ENCODE measurements around the gene MBNL2.

Gene MBNL2

DNA sequence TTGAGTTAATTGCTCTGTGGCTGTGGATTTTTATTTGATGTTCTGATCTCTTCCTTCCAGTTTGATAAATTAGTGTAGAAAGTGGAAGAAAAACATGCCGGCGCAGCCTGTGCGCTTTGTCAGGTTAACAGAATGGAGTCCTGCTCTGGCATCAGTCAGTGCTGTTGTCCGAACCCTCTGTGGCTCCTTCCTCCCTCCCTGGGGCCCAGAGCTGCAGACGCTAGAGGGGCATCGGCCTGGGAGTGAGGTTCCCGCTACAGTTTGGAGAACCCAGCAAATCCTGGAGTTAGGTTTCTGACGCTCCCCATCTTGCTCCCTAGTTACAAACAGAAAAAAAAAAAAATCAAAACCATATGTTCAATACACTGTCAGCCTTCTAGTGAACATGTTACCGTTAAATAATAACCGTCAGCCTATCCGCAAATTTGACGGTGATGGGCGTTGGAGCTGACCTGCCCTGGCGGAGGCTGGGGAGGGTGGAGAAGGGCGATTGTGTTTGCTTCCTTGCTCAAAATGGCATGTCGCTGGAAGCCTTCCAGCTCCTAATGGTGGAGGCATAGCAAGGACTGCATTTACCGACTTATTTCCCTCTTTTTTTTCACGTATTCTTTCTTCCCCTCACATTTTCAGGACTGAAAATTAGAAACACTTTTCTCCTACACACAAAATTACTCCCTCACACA is 13.6 kb downstream of the MBNL2 start:
- DNase-seq = no peak

DNA sequence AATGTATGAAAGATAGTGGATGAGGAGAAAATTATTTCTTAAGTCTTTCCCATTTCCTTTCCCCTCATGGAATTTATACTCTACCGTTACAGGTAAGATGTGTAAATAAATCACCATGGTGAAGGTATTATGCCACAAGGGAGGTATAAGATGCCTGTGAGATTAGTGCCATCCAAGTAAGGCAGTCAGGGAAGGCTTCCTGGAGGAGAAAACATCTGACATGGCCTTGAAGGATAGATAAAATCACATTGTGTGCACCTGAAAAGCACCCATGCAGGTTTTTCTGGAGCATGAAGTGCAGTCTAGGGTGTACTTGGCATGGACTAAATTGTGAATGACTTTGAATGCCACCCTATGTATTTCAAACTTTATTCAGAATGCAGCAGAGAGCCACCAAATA is 15.3 kb downstream of the MBNL2 start:
- DNase-seq = no peak

DNA sequence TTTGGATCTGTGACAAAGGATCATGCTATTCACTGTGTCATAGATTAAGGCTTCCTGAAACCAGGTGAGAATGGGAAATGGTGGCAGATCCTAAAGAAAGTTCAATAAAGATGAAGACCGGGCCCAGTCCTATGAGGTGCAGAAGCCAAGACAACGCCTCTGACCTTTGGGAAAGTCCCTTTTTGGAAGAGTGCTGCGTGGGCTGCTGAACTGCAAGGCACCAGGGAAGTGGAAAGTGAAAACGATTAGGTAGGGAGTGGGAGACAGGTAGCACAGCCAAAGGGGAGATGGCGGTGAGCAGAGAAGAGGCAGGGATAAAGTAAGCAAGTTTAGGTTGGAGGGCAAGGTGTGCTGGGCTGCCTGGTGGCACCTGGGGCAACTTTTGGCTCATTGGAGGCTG is 16.3 kb downstream of the MBNL2 start:
- no peak for DNase-seq

DNA sequence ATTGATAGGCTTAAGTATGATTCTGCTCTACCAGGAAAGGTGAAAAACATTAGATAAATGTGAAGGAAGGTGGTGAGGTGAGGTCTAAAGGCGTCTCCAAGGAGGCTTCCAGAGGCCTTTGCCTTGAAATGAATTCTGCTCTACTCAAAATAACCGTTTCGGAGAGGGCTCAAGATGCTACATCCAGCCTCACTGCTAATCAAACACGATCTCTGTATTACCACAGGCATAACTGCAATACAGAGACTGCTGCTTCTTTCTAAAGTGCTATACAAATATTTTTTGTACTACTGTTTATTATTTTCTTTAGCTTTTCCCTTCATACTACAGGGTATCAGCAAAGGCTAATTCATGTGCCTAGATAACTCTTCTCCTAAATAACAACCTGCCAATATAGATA is 16.8 kb downstream of the MBNL2 start:
- peak; percentile 24 for DNase-seq

DNA sequence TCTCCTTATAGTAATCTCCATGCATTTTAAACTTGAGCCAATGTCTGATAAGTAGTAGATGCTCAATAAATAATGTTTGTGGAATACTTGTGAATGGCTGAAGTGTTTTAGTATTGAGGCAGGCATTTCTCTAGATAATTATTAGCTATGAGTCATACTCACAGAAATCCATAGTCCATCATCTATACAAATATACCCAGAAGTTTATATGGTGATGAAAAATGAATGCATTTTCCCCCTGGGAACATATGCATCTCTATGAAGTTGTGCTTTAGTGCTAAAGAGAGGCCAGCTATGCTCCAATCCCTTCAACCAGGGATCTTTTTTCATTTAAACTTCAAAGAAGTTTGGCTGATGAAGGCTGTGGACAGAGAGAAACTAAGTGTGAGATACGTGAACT is 17.2 kb downstream of the MBNL2 start:
- no peak for DNase-seq

DNA sequence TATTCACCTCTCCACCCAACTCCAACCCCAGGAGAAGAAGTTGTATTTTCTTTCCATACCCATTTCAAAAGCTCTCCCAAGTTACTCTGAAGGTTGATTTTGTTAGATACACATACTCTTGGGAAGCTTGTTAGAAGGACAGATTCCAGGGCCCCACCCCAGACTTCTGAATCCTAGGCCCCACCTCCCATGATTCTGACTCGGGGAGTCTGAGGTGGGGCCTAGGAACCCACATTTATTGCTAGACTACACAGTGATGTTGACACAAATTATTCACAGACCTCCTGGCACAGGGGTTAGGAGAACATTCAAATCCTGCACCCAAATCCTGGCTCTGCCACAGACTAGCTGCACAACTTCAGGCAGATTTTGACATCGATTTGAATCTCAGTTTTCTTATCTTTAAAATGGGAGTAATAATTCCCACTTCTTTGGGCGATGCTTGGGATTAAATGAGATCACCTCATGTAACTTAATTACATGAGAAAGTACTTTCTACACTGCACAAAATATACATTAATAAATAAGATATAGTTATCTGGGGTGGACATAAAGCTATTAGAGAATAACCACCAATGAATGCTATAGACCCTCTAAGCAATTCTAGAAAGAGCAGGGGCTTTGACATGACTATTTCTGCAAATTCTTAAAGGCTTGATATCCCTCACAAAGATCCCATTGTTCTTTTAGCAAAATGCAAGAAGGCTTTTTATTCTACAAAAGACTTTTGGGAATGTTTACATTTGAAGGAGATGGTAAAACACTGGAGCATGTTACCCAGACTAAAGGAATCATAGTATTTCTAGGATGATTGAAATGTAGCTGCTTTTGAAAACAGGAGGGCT is 18.0 kb downstream of the MBNL2 start:
- DNase-seq = no peak

DNA sequence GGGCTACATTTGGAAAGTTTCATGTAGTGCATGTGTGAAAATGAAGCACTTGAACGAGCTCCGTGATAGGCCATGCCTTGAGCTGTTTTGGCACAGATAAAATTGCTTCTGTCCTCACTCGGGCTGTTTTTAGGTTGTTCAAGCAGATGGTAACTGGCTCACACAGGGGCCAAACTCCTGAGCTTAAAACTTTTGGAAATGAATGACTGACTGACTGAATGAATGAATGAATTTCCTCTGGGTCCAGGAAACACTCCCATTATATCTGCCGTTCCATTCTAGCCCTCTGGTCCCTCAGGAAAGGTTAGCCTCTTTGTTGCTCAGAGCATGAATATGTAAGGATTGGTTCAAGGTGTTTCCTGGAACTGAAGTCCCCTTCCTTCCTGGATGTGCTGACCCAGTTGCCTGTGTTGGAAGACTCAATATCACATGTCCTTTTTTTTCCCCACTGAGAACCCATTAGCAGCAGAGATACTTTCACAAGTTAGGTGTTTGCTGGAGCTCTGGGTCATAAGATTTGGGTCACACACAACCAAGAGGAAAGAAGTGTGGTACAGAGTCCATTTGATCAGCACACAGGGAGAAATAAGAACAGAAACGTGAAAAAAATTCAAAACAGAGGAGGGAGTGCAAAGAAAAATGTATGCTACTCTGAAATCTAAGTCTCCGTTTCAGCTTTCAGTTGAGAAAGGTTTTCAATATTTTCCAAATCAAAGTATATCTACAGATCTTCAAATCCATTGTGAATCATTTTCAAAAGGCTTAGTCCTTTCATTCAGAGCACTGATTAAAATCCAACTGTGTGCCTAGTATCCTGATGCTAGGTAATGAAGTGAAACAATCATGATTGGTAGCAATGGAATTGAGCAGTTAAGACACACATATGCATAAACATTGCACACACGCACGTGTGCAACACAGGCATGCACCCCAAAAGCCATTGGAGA is 18.9 kb downstream of the MBNL2 start:
- DNase-seq = no peak

DNA sequence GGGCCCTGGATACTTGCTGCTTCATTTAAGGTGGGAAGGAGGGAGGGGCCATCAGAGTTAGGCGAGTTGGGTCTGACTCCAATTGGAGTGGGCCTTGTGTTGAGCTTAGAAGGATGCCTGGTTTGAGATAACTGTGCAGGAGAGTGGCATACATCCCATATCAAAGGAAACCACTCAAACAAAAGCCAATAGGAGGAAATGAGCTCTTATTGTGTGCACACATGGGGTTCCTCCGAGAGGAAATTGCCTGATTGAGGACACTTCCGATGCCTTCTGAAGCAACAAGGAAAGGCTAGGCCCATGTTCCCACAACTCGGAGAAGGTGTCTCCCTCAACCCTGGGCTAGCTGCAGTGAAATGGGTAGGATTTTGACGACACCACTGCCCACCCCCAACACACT is 19.6 kb downstream of the MBNL2 start:
- no peak for DNase-seq

DNA sequence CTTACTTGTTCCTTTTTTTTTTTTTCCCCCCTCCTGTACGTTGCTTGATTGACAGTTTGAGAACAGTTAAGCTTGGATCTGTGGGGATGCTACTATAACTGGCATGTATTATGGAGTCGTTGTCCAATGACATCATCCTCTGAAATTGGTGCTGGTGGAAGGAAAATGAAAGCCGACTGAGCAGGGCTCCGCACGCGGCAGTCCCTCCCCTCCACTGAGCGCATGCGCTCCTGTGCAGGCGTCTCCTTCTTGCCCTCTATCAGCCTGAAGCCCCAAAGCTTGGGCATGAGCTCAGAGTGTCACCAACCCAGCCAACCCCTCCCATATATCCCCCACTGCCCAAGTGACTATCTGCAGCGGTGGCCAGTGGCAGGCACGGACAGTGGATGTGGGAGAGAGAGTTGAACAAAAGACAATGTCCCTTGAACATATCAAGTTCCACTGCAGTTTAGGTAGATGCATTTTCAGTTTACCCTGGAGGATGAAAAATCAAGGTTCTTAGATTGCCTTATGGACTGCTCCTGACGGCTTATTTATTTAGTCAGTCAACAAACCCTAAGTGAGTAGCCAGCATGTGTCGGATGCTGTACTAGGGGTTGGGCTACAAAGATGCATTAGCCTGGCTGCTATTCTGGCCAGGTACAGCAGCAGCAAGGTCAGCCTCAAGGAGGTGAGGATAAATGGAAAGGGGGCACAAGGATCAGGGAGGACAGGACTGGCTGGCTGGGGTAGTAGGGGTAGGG is 20.8 kb downstream of the MBNL2 start:
- no peak for DNase-seq

DNA sequence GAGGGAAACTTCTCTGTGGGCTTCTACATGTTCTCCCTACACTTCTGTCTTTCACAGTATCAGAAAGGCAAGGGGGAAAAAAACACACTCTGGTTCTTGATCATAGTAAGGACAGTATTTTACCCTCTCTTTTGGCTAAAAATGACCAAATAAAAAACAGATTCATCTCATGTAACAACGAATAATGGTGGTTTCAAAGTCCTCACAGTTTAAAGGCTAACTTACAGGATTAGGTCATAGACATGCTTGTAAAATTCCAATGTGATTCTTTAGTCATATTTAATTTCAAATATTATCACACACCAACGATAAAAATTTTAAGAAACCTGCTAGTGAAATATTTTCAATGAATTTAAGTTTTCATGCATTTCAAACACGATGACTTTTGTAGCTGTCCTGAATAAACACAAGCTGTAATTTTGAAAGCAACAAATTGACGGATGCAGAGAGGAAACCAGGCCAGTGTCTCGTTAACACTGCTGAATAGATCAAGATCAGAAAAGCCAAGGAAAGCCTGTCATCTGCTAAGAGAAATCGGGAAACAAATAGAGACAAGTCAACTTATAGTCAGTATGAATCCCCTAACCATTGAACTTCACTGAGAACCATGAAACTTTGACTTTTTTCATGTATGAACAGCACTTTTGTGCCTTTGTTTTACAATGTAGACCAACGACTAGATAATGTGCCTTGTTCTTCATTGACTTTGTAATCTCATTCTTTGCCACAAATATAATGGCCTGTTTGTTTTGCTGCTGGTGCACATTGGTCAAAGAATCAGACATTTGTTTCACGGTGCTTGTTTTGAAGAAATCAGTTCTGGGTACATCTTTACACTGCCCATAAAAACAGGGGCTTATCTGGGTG is 22.0 kb downstream of the MBNL2 start:
- no peak for DNase-seq

DNA sequence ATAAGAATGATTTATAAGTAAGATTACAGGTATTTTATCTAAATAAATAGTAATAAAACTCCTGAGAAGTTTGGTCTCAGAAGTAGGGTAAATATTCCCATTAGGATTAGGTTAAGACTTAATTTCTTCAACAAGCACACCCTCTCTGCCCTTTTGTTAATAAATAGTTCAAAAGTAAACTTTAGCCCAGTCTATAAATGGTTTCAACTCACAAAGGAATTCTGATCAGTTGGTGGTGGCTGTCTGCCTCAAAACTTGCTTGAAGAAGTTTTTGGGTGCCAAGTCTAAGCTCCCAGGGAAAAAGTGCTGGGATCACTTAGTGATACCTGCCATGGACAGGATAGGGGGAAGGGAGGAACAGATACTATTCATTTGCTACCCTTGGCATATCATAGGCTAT is 22.9 kb downstream of the MBNL2 start:
- no peak for DNase-seq

DNA sequence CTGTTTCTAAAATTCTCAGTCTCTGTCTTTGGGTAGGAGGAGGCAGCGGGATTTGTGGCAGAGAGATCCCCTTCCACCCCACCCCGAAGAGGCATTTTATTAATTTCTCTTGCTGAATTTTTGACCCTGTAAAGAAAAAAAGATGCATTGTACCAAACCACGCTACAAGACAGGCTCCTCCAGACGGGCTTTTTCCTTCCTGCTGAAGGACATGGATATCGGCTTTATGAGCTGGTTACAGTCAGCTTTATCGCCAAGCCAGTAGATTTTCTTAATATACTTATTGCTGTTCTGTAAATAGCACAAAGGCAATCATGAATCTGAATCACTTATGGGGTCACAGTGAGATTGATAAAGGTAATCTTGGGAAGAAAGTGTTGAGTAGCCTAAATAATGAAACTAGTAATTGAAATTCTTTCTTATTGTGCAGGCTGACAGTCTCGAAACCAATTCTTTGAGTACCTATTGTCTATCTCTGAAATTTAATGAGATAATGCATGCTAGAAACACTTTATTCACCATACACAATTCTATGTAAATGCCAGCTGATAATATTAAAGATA is 24.5 kb downstream of the MBNL2 start:
- no peak for DNase-seq

DNA sequence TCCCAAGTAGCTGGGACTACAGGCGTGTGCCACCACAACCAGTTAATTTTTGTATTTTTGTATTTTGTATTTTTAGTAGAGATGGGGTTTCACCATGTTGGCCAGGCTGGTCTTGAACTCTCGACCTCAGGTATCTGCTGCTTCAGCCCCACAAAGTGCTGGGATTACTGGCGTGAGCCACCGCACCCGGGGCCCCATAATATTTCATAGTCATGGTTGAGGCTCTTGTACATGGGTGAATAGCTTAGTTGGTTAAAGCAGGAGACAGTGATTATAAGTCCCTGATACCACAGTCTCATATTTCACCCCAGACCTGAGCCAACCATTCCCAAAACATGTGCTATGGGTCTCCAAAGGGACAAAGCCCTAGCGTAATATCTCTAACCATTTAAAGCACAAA is 26.1 kb downstream of the MBNL2 start:
- DNase-seq = no peak

DNA sequence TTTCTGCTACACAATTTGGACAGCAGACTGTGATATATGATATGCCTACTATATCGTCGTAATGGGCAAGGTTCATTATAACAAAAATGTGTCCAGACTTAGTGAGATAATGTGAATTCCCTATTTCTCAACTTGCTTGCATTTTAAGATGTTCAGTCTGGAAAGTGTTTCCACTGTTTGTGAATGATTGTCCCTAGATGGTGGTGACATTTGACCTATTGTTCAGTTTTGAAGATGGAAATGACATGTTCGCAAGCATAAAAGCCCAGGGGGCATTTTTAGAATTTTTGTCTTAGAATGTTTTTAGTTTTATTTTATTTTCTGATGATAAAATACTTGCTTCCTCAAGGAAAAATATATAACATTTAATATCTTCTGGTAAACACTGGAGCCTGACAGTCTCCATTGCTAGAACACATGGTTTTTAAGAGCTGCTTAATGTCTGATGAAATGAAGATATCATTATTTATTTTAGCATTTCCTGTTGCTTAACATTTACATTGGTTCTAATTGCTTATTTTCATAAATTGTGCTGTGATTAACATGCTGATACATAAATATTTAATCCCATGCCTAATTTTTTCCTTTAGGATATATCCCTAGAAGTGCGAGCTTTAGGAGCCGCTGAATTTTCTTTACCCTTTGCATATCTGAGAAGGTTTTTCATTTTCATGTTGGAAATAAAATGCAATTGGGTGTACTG is 27.1 kb downstream of the MBNL2 start:
- DNase-seq = no peak

DNA sequence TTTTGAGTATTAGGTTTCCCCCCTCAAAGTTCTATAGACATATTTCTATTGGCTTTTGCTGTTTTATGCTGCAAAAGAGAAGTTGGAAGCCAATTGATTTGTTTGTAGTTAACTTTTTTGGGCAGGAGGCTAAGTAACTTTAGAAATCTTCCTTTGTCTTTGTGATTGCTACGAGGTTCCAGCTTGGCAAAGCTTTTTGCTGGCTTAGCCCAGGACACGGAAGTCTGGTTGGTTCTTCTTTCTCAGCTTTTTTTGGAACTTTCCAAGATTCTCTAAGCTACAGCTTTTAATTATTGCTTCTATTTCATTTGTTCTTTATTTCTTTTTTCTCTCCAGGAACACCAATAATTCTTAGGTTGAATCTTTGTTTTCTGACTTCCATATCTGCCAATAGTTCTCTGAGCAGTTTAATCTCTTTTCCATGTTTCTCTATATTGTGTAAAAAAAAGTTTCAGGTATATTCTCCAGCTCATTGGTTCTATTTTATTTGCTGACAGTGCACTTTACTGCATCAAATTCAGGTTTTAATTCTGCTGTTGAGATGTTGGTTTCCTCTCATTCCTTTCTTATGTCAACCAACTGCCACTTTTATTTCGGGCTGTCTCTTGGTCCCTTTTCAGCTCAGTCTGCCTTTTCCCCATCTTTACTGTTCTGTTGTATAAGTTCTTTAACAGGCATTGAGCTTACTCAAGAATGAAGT is 27.8 kb downstream of the MBNL2 start:
- DNase-seq = no peak

DNA sequence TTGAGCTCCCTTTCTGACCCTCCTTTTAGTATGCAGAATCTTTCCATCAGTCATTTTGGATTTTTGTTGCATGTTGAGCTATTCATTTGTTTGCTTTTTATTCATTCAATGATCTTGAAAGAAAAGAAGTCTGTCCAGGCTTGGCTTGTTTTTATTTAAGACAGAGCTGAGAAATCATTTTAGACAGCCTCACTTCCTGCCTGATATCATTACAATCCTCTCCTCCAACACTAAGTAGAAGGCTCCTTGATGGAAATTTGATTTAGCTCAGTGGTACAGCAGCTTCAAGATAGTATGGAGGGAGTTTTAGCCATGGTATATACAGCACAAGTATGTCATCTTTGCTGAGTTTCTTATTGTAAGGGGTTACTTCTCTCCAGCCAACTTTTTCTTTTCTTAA is 28.4 kb downstream of the MBNL2 start:
- no peak for DNase-seq

DNA sequence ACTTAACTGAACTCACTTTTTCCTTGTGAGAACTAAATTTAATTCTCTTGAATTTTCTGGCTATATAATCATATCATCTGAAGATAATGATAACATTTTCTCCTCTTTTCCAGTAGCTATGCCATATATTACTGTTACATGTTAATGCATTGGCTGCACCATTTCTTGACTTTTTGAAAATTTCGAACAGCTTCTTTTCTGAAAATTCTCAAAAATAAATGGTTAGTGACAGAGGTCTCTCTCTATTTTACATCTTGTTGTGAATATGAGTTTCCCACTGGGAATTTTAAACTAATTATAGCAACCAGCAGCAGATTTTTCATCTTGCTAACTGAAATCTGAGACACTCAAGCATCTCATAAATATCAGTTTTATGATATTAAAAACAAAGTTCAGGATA is 30.6 kb downstream of the MBNL2 start:
- no peak for DNase-seq

DNA sequence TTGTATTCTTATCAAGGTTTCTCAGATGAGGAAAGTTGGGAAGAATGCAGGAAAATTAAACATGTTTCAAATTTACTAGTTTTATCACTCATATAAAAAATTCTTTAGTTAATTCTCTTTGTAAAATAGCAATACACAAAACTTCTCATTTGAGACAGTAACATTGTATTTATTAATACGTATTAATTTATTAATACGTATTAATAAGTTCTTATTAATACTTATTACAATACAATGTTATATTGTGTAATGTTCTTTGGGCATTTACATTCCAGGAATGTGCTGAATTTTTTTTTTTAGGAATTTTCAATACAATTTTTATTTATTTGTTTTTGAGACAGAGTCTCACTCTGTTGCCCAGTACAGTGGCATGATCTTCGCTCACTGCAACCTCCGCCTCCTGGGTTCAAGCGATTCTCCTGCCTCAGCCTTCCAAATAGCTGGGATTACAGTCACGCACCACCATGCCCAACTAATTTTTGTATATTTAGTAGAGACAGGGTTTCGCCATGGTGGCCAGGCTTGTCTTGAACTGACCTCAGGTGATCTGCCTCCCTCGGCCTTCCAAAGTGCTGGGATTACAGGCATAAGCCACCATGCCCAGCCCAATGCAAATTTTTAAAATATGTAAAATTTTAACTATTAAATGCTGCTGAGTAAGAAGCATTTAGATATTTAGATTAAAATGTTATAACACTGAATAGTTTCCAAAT is 31.6 kb downstream of the MBNL2 start:
- no peak for DNase-seq

DNA sequence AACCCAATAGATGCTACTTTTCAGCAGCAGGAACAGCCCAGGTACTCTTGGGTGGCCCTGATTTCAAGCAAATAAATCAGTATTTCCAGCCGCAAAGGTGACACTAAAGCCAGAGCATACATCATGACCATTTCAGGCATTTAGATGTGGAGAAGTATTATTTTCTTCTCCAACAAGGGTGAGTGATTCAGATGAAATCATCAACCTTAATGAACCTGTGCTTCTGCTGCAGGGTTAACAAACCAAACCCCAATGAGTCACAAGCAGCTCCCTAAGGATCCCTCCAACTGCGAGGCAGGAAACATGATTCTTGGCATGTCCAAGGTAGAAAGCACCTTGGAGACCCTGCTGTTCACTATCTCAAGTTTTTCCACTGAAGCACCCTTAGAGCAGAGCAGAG is 32.7 kb downstream of the MBNL2 start:
- DNase-seq = no peak

Measured in CD4-positive, alpha-beta T cell treated with Interleukin-10 for 1 hour (primary cell).